Putamen (tissue), 1 donor: ENCODE measurements around the gene COP1.
"Not testable (repeated sequence)": the region's sequence is repeated elsewhere in the genome, so short reads cannot be mapped to it uniquely, and the experiment has no call there.

ENCODE experiments used
- DNase-seq: peaks from one replicate; pipeline ENCODE4 v3.0.0-alpha.2; 2016; ENCODE audit warnings: low spot score

COP1 gene

DNA sequence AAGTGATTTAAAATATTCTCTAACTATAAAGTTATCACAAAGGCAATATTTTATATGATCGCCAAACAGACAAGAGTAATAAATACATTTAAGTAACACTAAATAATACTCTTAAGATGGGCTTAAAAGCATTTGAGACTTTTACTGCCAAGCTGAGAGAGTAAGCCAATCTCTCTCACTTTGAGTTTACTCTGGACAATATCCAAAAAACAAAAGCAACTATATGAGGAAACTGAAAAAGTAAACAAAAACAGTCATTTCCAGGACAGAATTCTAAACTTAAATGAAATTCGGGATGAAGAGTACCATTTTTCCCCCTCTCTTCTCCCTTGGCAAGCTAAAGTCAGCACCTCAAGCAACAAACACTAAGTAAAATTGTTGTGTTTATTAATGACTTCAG is 173.2 kb downstream of the COP1 start:
- DNase-seq, result no peak

DNA sequence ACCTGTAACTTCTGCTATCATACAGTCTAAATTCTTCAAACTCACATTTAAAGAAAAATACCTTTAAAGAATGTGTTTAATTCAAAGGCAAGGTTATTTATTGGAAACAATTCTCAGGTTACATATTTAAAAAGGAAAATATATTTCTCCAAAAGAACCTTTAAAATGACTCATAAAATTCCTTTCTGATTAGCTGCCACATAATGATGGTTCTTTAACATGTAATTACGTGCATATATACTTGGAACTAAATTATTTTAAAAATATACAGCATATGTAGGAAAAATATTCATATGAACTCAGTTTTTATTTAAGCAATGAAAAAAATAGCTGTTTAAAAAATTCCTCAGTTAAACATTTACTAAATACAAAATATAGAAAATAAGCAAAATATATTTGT is 173.6 kb downstream of the COP1 start:
- no peak for DNase-seq

DNA sequence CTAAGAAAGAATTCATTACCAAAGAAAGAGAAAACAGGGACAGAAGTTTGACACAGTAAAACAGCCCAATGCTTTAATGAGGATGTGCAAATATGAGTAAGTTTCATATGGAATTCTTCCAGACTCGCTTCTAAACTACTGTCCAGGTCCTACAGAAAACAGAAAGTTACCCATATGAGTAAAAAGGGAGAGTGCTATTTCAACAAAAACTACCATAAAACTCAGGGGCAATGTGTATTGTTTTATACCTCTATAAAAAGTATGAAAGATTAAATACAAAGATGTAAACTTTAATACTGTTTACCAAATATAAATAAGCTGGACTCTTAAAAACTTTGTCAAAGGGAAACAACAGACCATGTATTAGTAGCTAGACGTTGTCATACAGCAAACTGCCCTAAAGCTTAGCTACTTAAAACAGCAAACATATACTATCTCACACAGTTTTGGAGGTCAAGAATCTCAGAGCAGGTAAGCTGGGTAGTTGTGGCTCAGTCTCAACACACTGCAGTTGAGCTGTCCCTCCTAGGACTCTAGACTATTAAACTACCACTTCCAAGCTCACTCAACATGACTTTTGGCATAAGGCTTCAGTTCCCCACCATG is 174.9 kb downstream of the COP1 start:
- no peak for DNase-seq

DNA sequence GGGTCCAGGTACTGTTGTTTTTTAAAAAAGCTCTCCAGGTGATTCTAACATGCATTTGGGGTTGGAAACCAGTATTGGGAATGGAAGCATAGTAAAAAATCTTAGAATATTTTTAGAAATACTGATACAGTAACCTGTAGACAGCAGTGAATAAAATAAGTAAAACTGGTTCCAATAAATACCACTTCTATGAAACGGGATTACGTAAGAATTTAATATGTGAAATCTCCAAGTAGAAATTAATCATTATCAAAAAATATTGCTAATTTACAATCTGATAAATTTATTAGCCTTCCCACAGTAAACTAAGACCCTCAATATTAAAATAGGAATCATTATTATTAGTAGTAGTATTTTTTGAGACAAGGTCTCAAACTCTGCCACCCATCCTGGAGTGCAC is 177.5 kb downstream of the COP1 start:
- no peak for DNase-seq

DNA sequence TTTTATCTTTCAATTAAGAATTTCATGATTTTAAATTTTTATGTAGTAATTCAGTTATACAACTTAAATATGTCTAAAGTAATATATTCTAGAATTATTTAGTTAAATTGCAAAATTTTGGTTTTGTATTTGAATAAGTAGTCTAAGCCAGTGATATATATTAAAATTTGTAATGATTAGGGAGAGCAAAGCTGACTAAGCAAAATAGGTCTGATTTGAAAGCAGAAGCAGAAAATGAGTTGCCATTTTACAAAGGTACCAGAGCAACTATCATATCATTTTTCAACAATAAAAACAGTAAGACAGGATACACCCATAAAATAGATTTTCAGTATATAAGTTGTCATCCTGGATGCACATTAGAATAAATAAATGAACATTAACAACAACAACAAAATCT is 177.9 kb downstream of the COP1 start:
- no peak for DNase-seq

DNA sequence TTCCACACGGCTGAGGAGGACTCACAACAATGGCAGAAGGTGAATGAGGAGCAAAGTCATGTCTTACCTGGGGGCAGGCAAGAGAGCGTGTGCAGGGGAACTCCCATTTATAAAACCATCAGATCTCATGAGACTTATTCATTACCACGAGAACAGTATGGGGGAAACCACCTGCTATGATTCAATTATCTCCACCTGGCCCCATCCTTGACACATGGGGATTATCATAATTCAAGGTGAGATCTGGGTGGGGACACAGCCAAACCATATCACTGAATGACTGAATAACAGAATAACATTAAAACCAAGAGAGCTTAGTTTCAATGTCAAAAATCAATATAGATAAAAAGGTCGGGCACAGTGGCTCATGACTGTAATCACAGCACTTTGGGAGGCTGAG is 179.2 kb downstream of the COP1 start:
- DNase-seq, result not testable (repeated sequence)

DNA sequence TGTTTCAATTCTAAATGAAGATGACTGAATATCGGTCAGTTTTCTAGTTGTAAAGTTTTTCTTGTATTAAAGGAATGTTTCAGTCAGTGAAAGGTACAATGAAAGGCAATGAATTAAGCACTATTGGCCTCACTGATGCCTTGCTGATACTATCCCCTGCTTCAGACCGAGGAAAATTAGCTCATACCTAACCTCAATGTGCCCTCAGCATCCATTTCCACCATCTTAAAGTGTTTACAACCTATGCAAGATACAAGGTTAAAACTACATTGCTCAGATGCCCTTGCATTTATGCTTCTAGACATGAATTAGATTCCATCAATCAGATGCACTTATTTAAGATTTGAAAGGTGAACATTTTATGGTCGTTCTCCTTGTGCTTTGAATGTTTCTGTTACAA is 184.5 kb downstream of the COP1 start:
- no peak for DNase-seq

DNA sequence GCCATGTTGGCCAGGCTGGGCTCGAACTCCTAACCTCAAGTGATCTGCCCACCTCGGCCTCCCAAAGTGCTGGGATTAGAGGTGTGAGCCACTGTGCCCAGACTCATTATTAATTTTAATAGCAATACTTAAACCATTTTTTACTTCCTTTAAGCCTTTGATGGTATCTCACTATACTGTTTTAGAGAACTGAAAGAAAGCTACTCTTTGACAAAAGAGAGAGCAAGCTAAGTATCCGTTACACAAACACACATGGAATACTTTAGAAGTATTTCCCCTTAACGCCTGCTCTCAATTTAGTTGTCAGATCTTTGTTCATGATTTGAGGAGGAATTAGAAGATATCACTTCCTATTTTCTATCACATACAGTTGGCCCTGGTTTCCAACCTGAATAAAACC is 189.4 kb downstream of the COP1 start:
- no peak for DNase-seq

DNA sequence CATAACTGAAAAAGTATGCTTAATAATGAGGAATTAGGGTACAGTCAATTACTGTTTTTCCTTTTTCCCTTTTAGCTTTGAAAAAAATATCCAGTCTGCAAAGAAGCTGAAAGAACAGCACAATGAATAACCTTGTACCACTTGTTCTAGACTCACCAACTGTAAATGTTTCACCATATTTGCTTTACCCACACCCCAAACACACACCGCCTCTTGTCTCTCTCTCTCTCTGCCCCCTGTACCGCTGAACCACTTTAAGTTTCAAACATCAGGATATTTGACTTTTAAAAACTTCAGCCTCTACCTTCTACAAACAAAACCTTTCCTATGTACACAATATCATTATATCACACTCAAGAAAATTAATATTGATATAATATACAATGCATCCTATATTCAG is 197.1 kb downstream of the COP1 start:
- no peak for DNase-seq

DNA sequence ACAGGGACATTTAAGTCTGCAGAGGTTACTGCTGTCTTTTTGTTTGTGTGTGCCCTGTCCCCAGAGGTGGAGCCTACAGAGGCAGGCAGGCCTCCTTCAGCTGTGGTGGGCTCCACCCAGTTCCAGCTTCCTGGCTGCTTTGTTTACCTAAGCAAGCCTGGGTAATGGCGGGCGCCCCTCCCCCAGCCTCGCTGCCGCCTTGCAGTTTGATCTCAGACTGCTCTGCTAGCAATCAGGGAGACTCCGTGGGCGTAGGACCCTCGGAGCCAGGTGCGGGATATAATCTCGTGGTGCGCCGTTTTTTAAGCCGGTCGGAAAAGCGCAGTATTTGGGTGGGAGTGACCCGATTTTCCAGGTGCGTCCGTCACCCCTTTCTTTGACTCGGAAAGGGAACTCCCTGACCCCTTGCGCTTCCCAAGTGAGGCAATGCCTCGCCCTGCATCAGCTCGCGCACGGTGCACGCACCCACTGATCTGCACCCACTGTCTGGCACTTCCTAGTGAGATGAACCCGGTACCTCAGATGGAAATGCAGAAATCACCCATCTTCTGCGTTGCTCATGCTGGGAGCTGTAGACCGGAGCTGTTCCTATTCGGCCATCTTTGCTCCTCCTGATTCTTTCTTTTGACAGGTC is 199.2 kb downstream of the COP1 start:
- not testable (repeated sequence) for DNase-seq

DNA sequence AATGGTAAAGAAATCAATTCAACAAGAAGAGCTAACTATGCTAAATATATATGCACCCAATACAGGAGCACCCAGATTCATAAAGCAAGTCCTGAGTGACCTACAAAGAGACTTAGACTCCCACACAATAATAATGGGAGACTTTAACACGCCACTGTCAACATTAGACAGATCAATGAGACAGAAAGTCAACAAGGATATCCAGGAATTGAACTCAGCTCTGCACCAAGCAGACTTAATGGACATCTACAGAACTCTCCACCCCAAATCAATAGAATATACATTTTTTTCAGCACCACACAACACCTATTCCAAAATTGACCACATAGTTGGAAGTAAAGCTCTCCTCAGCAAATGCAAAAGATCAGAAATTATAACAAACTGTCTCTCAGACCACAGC is 212.4 kb downstream of the COP1 start:
- not testable (repeated sequence) for DNase-seq

DNA sequence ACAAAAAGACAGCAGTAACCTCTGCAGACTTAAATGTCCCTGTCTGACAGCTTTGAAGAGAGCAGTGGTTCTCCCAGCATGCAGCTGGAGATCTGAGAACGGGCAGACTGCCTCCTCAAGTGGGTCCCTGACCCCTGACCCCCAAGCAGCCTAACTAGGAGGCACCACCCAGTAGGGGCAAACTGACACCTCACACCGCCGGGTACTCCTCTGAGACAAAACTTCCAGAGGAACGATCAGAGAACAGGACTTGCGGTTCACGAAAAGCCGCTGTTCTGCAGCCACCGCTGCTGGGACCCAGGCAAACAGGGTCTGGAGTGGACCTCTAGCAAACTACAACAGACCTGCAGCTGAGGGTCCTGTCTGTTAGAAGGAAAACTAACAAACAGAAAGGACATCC is 214.3 kb downstream of the COP1 start:
- not testable (repeated sequence) for DNase-seq

DNA sequence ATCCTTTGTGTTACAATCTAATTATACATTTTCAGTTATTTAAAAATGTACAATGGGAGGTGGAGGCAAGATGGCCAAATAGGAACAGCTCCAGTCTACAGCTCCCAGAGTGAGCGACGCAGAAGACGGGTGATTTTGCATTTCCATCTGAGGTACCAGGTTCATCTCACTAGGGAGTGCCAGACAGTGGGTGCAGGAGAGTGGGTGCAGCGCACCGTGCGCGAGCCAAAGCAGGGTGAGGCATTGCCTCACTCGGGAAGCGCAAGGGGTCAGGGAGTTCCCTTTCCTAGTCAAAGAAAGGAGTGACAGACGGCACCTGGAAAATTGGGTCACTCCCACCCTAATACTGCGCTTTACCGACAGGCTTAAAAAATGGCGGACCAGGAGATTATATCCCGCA is 214.9 kb downstream of the COP1 start:
- DNase-seq, result not testable (repeated sequence)

DNA sequence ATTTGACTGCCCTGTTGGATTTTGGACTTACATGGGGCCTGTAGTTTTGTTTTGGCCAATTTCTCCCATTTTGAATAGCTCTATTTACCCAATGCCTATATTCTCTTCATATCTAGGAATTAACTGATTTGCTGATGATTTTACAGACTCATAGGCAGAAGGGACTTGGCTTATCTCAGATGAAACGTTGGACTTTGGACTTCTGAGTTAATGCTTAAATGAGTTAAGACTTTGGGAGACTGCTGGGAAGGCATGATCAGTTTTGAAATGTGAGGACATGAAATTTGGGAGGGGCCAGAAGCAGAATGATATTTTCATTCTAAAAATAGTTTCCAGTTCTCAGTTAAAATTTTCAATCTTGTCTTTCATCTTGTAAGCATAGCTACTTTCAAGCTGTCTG is 222.3 kb downstream of the COP1 start:
- no peak for DNase-seq

DNA sequence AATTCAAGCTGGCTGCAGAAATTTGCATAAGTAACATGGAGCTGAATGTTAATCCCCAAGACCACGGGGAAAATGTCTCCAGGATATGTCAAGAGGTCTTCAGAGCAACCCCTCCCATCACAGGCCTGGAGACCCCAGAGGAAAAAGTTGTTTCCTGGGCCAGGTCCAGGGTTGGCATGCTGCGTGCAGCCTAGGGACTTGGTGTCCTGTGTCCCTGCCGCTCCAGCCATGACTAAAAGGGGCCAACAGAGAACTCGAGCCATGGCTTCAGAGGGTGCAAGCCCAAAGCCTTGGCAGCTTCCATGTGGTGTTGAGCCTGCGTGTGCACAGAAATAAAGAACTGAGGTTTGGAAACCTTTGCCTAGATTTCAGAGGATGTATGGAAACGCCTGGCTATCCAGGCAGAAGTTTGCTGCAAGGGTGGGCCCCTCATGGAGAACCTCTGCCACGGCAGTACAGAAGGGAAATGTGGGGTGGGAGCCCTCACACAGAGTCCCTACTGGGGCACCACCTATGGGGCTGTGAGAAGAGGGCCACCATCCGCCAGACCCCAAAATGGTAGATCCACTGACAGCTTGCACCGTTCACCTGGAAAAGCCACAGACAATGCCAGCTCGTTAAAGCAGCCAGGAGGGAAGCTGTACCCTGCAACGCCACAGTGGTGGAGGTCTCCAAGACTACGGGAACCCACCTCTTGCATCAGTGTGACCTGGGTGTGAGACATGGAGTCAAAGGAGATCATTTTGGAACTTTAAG is 222.9 kb downstream of the COP1 start:
- DNase-seq, result no peak

DNA sequence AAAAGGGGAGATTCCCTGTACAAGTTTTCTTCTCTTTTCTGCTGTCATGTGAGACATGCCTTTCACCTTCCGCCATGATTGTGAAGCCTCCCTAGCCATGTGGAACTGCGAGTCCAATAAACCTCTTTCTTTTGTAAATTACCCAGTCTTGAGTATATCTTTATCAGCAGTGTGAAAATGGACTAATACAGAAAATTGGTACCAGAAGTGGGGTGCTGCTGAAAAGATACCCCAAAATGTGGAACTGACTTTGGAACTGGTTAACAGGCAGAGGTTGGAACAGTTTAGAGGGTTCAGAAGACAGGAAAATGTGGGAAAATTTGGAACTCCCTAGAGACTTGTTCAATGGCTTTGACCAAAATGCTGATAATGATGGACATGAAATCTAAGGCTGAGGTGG is 223.7 kb downstream of the COP1 start:
- not testable (repeated sequence) for DNase-seq

DNA sequence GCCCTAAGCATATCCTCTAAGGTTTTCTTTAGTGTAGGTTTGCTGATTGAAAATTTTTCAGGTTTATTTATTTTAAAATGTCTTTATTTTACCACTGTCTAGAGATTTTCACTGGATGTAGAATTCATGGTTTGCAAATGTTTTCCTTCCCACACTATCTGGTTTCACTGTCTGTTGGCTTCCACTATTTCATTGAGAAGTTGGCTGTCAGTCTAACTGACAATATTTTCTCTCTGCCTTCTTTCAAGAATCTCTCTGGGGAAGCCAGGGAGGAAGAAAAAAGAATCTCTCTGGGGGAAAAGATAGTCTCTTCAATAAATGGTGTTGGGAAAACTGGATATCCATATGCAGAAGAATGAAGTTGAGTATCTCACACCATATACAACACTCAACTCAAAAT is 226.0 kb downstream of the COP1 start:
- DNase-seq, result no peak

DNA sequence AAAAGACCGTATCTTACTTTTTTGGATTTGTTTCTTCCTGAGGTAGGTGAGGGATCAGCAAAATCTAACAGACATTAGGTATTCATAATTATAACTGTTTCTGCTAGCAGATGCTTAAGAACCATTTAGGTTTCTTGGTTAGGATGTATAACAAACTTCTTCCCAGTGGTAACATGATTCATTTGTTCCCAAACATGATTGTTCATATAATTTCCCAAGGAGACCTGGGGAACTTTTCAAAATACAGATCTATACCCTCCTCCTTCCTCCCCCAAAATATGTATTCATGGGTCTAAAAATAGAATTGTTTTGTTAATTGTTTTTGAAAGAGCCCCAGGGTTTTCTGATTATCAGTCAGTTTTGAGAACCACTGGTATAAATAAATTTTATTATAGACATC is 228.2 kb downstream of the COP1 start:
- DNase-seq, result no peak

DNA sequence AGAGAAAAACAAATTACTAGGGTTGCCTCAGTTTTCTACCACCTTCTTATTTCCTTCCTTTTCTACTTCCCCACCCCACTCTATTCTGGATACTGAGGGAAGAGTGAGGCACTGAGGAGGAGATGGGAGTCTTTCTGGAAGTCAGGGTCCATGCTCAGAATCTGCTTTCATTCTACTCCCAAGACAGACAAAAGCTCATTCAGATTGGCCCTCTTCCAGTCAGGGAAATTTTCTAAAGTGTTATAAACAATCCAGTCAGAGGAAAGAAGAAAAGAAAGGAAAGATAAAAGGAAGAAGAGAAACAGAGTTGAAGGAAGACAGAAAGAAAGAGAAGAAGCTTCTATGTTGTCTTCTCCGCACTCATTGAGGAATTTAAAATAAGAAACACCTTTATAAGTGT is 228.6 kb downstream of the COP1 start:
- no peak for DNase-seq

DNA sequence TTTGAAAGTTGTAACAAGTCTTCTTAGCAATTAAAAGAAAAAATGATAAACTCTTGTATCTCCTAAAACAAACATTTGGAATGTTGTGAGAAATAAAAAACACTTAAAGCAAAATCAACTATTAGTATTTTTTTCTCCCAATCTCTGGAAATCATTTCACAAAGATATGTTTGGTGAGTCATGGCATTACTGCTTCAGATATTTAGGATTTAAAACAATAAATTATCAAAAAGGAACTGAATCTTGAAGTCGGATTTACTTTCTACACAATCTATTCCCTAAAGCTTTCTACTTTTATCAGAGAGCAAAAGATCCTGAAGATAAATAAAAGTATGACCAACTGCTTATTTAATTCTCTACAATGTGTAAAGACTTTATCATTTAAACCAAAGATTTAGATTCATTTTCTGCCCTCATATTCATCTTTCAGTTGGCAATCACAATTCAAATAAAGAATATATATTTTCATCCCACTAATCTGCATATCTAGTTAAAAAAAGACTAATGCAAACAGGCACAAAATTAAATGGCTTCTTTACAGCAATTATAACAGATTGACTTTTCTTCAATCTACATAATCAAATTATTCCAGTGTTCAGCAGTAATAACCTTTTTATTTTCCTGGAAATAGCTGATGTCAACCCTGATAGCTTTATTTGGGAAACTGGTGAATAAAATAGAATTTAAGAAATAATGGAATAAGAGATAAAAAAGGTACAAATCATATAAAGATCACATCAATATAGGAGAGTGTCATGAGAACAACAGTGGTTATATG is 230.0 kb downstream of the COP1 start:
- no peak for DNase-seq

DNA sequence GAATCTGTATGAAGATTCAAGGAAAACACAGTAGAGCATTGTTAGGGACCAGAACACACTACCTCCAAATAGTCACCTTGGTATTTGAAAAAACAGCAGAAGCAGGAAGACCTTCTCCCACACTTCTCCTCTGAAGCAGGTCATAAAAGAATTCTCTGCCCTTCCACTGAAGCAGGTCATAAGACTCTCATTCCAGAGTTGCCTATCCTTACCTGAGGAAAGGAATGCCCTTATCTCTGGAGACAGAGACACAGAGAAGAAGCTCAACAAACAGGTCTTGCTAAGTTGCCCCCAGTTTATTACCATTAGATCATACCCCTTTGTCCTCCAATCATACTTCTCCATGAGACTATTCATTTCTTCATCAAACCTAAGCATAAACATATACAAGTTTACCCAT is 237.9 kb downstream of the COP1 start:
- DNase-seq, result no peak

DNA sequence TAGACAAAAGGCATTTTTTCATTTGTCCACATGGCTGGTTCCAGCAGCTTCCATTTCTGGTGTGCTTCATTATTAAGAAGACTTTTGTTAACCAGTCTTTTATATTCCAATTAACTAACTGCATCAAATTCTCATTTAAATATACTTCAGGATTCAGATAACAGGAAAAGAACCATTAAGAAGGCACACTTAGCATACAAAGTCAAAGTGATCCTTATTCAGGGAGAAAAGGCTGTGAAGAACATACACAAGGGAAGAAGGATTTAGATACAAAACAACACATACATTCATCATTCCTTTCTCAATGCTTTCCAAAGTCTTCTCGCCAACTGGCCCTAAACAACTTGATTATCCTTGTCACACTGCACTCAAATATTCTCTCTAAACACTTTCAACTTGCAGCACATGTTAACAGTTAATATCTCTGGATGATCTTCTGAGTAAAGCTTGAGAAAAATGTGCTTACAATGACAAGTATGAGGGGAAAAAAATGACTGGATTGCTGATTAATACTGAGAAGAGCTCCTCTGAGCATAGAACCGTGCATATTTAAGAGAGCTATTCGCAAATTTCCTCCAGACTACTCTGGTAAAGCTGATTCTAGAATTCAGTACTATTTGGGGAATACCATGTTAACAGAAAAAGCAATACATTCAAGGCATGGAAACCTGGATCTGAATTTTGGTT is 238.5 kb downstream of the COP1 start:
- no peak for DNase-seq
